GM18499 (cell line): ENCODE measurements around the gene C17orf75.

ENCODE experiments used
- ATAC-seq: cut with Tn5 transposase; IDR thresholded peaks from one replicate; pipeline ENCODE4 v1.9.1; 2021; ENCODE audit warnings: moderate number of reproducible peaks; ENCODE audit not compliant: insufficient read depth, unreplicated experiment

C17orf75 gene

DNA sequence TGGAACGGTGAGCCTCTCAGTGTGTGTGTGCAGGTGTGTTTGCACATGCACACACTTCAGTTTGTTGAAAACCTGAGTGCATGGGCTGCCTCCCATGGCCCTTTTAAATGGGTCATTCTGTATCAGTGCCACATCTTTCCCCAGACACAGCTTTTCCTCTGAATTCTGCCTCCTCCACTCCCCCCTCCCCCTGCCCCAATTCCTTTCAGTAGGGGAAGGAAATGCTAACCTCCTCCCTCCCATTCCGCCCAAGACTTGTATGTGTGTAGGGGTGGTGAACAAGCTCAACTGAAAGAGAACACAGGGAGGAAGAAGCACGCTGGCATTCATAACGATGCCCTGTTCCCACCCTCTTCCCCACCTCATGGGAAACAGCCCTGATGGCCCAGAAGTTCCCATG lies 34.3 kb downstream of the C17orf75 start:
- ATAC-seq, result no peak

DNA sequence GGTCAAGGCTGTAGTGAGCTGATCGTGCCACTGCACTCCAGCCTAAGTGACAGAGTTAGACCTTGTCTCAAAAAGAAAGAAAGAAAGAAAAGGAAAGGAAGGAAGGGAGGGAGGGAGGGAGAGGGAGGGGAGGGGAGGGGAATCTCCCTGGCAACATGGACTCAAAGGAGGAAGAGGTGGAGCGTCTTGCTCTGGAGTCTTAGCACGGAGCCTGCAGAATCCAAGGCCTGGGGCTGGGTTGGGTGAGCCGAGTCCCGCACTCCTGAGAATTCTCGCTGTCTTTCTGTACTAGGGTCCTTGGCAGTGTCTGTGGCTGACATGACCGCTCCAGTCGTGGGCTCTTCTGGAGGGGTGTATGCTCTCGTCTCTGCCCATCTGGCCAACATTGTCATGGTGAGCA lies 36.9 kb downstream of the C17orf75 start:
- ATAC-seq, result no peak

DNA sequence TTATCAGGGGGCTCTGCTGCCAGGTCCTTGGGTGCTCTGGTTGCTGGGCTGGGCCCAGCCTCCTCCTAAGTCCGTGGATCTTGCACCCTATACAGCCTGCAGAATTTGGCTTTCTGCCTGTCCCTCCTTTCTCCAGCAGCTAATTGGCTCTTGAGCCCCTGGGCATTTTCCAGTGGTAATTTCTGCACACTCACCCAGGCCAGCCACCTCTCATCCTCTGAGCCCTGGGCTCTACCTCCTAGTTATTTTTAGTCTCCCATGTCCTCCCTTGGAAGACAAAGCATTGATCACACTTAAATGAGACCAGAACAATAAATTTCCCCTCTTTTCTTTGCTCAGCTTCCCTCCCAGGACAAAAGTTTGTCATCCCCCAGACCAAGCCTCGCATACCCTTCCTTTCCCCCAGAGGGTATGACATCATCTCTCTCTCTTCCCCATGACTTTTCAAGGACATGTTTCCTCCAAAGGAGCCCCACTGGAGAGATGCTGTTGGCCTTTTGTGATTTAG lies 38.1 kb downstream of the C17orf75 start:
- no peak for ATAC-seq

DNA sequence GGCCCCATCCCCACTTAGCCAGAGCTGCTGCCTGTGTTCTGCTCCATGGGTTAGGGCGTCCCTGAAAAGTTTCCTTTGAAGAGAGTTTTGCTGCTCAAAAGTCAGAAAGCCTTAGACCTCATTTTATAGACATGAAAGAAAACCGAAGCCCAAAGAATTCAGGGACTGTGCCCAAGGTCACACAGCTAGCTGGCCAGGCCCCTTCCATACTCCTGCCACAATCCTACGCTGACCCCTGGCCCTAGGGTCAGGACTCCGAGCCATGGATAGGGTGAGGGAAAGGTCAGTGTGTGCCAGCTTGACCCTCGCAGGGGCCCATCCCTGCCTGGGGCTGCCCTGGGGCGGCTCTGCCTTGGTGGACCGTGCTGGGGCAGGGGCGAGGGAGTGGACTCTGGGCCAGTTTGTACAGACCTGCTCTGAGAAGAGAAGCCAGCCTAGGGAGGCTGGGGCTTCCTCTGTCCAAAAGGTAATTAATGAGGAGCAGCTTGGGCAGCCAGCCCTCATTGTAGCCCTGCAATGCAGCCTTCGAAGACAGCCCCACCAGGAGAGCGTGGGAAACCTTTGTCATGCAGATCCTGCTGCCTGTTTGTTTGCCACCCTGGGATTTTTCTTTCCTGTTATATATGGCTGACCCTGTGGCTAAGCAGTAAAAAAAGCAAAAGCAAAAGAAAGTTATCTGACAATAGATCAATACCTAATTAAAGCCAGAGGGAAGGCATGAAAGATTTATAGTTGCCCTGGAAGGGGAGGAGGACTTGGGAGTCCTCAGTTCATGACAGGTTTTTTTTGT lies 38.9 kb downstream of the C17orf75 start:
- ATAC-seq, result no peak

DNA sequence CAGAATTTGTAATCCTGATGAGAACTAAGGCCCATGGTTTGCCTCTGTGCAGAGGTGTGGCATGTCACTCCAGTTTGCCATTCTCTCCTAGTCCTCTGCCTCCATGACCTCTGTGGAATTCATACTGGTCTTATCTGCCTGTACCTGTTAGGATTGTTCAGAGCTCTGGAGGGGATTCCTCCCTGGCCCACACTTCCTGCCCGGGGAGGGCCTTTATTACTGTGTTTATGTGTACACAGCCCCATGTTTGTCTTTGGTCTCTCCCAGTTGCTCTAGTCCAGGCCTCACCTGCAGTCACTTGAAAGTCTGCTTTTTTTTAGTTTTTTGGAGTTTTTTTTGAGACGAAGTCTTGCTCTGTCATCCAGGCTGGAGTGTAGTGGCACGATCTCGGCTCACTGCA lies 39.9 kb downstream of the C17orf75 start:
- ATAC-seq, result no peak

DNA sequence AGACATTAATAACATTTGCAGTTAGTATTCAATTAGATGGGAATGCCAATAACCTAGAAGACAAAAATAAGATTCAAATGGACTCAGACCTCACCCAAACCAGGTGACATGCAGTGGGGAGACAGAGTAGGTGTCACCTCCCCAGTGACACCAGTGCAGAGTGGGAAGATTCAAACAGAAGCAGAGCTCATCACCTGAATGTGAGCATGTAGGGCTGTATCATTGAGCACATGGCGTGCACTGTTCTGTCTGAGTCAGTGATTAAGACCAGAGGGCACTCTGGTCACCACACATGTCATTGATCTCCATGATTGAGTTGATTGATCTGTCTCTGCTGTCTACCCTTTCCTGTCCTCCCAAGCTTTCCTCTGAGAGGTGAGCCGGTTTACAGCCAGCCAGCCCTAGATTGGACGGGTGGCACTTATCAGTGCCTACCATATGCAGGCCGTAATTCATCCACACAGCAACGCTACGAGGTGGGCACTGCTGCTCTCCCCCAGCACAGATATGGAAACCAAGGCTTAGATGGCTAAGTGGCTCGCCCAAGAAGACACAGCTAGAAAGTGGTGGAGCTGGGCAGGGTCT lies 42.3 kb downstream of the C17orf75 start:
- ATAC-seq, result no peak

DNA sequence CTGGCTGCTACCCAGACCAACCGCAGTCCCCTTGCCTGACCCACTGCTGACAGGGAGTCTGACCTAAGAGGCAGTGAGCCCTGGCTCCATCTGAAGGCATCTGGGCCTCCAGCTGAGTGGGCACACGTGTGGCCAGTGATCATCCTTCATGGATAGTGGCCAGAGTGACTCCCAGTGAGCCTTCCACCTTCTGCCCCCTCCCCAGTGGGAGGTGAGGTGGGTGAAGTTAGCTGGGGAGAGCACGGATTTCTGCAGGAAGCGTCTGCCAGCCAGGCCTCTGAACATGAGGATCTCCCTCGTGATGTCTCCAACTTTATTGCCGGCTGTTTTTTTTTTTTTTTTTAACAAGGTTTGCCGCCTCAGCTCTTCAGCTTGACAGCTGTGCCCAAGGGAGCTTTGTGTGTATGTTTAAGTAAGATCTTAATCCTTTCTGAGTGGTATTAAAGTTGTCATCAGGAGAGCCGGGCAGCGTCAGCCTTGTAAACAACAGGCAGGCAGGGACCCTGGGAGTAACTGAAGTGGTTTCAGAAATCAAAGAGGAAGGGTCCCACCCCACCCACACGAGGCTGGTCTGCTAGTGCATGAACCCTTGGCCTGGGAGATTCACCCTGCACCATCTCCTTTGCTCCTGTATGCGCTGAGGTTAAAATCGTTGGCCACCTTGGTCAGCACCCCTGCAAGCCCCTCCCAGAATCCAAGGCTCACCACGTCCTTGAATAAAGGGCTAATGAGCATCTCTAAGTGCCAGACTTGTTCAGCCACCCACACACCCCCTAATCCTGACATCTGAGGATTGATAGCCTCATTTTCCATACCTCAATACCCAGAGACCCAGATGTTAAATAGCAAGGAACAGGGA lies 43.0 kb downstream of the C17orf75 start:
- ATAC-seq, result no peak

DNA sequence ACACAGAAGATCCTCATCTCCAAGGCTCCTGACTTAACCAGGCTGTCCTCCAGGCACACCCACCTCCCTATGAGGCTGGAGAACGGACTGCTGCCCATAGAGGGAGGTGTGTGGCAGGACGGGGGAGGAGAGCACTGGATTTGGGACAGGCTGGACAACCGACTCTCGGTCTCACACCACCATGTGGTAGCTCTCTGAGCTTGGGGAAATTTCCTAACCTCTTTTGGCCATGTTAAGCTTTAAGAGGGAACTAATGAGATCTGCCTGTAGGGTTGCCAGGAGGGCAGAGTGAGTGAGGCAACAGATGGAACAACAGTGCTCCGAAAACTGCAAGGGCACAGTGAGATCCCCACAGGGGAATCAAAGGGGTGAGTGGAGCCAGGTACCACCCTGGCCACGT lies 43.7 kb downstream of the C17orf75 start:
- ATAC-seq, result no peak

DNA sequence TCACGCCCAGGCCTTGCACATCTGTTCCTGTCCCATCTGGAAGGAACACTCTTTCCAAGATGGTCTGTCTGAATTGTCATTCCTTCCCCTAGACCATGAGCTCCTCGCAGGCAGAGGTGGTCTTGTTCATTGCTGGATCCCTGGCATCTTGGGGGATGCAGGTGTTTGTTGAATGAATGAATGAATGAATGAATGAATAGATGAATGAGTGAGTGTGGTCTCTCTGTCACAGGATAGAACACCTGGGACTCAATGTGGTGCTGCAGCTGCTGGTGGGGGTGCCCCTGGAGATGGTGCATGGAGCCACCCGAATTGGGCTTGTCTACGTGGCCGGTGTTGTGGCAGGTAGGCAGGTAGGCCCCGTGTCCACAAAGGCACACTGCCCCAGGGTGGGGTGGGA lies 44.1 kb downstream of the C17orf75 start:
- no peak for ATAC-seq

DNA sequence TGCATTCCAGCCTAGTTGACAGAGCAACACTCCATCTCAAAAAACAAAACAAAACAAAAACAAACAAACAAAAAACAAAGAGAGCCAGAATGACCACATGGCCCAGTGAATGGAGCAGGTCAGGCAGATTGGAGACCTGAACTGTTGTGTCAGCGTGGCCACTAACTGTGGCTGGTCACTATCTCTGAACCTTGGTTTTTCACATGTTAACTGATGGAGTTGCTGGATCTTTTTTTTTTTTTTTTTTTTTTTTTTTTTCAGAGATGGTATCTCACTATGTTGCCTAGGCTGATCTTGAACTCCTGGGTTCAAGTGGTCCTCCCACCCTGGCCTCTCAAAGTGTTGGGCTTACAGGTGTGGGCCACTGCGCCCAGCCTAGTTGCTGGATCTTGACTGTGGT lies 44.5 kb downstream of the C17orf75 start:
- no peak for ATAC-seq

DNA sequence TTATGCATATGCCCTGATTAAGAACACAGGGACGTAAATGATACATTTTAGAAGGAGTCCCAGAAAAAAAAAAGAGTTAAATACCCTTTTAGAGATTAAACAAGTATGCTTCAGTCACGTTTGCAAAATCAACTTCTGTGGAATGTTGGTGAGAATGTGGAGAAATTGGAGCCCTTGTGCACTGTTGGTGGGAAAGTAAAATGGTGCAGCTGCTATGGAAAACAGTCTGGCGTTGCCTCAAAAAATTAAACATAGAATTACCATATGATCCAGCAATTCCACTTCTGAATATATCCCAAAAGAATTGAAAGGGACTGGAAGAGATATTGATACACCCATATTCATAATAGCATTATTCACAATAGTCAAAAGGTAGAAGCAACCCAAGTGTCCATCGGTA lies 49.9 kb downstream of the C17orf75 start:
- no peak for ATAC-seq

DNA sequence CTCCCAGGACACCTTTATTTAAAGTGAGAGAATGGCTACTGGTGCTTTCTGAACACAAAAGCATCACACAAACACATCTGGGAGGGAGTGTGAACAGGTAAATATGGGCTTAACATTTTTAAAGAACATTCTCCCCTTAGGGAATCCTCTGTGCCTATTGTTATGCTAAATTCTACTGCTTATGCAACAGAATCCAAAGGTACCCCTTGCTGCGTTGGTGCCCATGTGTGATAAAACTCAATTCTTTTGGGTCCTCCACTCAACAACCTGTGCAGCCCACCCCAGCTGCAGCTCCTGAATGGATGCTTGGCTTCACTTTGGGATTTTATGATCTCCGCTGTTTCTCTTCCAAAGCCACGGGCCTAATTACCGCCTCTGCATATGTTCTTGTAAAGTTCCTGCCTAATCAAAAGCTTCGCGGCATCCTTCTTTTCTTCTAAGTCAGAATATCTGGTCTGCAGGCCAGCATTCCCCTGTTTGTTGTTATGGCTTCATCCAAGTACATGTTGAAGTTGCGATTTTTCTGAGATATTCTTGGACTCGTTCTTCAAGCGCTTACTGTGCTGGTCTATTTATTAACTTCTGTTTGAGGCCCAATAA lies 52.4 kb downstream of the C17orf75 start:
- ATAC-seq, result no peak

DNA sequence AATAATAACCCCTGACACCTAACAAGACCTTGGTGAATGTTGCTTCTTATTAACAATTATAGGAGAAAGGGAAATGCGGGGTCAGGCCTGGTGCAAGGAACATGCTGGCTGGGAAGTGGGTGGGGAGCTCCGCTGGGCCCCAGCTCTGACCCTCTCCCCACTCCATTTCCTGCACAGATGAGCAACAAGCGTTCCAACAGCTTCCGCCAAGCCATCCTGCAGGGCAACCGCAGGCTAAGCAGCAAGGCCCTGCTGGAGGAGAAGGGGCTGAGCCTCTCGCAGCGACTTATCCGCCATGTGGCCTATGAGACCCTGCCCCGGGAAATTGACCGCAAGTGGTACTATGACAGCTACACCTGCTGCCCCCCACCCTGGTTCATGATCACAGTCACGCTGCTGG lies 53.4 kb downstream of the C17orf75 start:
- ATAC-seq, result no peak

DNA sequence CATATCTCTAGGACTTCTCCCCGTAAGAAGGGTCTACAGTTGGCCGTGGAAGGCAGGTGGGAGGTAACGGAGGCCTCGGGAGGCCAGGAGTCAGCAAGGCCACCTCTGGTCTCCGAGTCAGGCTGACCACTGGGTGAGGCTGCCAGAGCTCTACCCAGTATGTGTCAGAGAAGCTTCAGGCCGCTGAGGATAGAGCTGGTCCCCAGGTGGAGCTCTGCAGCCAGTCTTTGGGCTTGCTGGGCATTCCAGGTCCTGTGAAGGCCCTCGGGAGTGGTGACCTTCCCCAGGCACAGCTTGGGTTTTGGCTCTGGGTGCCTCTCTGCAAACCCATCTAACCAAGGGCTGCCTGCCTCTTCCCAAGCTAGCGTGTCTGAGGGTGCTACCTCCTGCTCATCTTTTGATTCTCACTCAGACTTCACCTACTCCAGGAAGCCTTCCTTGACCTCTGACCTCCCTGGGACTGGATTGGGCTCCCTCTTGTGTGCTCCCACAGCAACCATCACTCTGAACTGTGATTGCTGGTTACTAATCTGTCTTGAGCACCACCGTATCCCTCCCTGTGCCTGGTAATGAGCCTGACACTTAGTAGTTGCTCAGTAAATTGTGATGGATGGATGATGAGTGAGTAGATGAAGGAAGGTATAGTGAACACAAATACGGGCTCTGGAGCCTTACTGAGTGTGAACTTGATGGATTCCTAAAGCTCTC lies 54.0 kb downstream of the C17orf75 start:
- no peak for ATAC-seq

DNA sequence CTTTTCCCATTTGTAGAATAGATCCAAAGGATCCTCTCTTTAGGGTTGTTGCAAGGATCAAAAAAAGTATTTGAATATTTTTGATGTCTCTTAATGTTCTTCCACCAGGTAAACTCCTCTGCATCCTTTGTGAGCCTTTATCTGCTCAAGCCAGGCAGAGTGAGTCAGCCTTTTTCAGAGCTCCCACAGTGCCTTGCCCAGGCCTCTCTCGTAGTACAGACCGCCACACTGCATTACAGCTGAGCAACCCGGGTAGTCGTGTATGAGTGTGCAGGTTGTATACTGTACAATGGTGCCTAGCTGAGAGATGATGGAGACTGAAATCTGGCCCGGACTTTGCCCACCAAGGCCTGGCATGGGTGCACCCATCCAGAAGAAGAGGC lies 55.5 kb downstream of the C17orf75 start:
- no peak for ATAC-seq

DNA sequence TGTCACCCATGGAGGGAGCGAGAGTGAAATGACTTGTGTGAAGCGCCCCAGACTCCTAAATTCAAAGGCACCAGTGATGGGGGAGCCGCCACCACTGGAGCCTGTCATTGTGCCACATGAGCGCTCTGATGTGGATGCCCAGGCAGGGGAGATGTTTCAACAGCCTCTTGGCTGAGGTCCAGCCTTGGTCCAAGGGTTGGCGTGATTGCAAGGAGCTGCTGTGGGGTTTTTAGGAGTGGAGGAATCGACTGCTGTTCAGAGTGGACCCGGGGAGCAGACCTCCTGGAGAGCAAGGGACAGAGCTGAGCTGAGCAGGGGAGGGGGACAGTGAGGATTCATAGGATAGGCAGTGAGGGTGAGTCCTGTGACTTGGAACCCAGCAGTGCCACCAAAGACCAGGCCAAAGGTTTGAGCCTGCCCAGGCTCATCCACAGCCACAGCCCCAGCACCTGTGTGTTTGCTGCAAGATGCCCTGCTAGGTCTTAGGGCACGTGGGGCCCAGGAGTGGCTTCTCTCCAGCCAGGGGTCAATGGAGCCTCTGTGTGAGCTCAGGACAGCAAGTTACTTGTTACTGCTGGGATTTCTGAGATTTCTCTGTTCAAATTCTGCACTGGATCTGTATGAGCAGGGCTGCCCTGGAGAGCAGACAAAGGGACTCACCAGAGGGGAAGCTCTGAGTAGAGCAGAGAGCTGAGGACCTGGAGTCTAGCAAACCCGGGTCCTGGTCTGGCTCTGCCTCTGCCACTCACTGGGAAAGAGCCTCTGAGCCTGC lies 56.0 kb downstream of the C17orf75 start:
- ATAC-seq, result no peak

DNA sequence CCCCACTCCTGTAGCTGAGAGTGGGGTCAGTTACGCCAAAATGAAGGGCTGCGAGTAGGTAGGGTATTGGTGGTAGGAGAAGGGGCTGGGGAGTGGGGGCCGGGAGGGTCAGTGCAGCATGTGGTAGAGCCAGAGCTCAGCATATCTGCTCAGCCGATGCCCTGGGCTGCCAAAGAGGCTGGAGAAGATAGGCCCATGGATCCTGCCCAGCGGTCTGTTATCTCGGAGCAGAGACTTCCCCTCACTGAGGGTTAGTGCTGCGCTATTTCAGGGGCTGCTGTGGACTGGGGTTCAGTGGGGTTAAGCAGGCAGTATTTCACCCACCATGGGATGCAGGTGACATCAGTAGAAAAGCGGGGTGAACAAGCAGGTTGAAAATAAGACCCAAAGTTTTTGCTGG lies 56.7 kb downstream of the C17orf75 start:
- ATAC-seq, result no peak

DNA sequence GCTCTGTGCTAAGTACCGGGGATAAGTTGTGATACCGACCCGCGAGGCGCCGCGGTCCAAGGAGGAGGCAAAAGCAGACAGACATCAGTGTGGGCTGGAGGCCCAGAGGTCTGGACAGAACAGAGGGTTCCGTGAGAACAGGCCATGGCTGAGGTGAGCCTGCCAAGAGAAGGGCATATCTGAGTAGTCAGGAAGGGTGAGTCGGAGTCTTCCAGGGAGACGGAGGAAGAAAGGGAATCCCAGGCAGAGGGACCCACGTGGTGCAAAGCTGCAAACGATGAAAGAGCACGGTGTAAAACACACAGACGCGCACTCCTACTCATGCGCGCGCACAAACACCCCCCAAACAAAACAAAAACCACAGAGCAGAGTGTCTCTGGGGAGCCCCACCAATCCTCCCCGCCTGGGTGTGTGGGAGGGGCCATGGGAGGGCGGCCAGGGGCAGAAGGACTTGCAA lies 58.2 kb downstream of the C17orf75 start:
- ATAC-seq, result no peak

DNA sequence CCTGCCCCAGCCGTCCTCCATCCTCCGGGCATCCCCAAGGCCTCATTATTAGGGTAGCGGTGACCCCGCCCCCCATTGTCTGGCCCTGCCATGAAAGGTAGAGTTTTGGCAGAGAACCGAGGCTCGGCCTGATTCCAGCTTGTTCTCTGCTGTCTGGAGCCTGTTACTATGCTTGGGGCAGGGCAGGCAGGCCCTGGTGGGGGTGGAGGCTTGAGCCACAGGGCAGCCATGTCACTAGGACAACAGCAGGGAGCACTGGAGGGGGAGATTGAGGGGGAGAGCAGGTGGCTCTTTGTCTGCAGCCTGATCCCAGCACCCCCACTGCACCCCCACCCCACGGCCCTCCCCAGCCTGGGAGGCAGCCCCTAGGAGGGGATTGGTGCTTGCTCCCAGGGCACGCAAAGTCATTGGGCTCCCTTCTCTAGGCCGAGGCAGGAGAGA lies 60.9 kb downstream of the C17orf75 start:
- ATAC-seq, result no peak
